ENCODE results near the gene NR2C2. TPM values are rescaled to one million over a fixed set of nuclear protein-coding genes. Genes with fewer than 3 reads are reported as not detected.

Gene NR2C2
- total and polyA plus RNA-seq, 9 of the 15 experiments (the other 6 are each of a cell fraction or from before 2014, with no cell fraction given): 6.1 to 33.0 (median 14.6) TPM

DNA sequence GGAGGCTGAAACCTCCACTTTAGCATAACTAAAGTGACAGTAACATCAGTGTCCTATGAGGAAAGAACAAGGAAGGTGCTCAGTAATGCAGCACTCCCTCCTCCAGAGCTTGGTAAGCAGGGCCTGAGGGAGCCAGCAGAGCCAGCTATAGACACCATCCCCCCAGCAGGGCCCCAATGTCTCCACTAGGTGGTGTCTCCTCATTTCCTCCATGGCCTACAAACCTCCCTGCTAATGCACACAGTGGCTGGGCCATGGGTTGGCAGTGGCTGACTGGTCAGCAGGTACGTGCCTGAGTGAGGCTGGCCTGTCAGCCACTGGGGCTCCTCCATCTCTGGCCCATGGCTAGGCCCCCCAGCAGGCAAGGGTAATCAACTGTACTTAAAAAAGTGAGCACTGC lies 104.1 kb downstream of the NR2C2 start (continued):
- TF ChIP-seq POLR2G (IDR thresholded peaks at IDR 0.05; ENCODE audit: low read depth, low read length): peak; percentile 22; the same call in 1 of the 2 replicates
- TF ChIP-seq, protein P1, sequence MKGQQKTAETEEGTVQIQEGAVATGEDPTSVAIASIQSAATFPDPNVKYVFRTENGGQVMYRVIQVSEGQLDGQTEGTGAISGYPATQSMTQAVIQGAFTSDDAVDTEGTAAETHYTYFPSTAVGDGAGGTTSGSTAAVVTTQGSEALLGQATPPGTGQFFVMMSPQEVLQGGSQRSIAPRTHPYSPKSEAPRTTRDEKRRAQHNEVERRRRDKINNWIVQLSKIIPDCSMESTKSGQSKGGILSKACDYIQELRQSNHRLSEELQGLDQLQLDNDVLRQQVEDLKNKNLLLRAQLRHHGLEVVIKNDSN (CRISPR knock-in tag; IDR thresholded peaks at IDR 0.05): 0 out of 2 replicates have a peak, but pooled peaks have one; percentile 42
- TF ChIP-seq ZNF778 (CRISPR knock-in tag; IDR thresholded peaks at IDR 0.05): no peak
- TF ChIP-seq SMC3 (conservative IDR thresholded peaks at IDR 0.05; ENCODE audit: insufficient read depth, low read depth, low read length): 0 out of 2 replicates have a peak, but pooled peaks have one; percentile 25
- no peak for TF ChIP-seq FOXP4 (CRISPR knock-in tag; IDR thresholded peaks at IDR 0.05; ENCODE audit: borderline replicate concordance)
- no peak for TF ChIP-seq ZNF384 (IDR thresholded peaks at IDR 0.05; ENCODE audit: low read depth, low read length)
